ENCODE measurements around the gene STIM1. TPM values are rescaled to one million over a fixed set of nuclear protein-coding genes. Genes with fewer than 3 reads are reported as not detected.
A peak's percentile ranks its signal among the peaks of the same experiment; 100 is the strongest.
"Not testable (repeated sequence)": the region's sequence is repeated elsewhere in the genome, so short reads cannot be mapped to it uniquely, and the experiment has no call there.

Gene STIM1
- total RNA-seq, 2 experiments from 2014 or later = 62.9 to 68.5 TPM

- peak overlapping the region; percentile 97 for H3K4me3 Mint-ChIP-seq
- H3K4me1 Mint-ChIP-seq (ENCODE audit: low read depth) = peaks cover 72% of the 10 kb centered on the region
- DNase-seq = peak; percentile 32
- CTCF ChIA-PET = interaction anchor here (0.7 to 23.9 kb wide), 9 partner anchors 10 to 212 kb away, joined by 3 to 573 read pairs (median 3); no protein-coding TSS in a partner anchor
- peaks cover 4% of the 10 kb centered on the region for H3K36me3 Mint-ChIP-seq (ENCODE audit: low read depth)
- H3K9me3 Mint-ChIP-seq = peaks cover 1% of the 10 kb centered on the region
- H3K27me3 Mint-ChIP-seq (ENCODE audit: low read depth) = no peaks in the 10 kb centered on the region
- peak overlapping the region; percentile 96 for H3K27ac Mint-ChIP-seq
- intact Hi-C loops (cut with micrococcal nuclease) = loop anchor here (1.0 kb wide), 1 partner anchor 22 kb away; no protein-coding TSS in a partner anchor
Observed at GRCh38 chr11:3857628-3858027, 2.2 kb downstream of the STIM1 start.

- peak overlapping the region; percentile 64 for H3K27ac Mint-ChIP-seq
- no peaks in the 10 kb centered on the region for H3K27me3 Mint-ChIP-seq (ENCODE audit: low read depth)
- H3K9me3 Mint-ChIP-seq = peaks cover 1% of the 10 kb centered on the region
- H3K36me3 Mint-ChIP-seq (ENCODE audit: low read depth) = peaks cover 4% of the 10 kb centered on the region
- peak overlapping the region; percentile 58 for H3K4me3 Mint-ChIP-seq
- DNase-seq = peak; percentile 47
- peaks cover 66% of the 10 kb centered on the region for H3K4me1 Mint-ChIP-seq (ENCODE audit: low read depth)
- intact Hi-C loops (cut with micrococcal nuclease) = no loop called here
- CTCF ChIA-PET = interaction anchor here (0.7 to 23.9 kb wide), 10 partner anchors 8 to 210 kb away, joined by 3 to 573 read pairs (median 5); no protein-coding TSS in a partner anchor
Observed at GRCh38 chr11:3859373-3859881, 4.0 kb downstream of the STIM1 start.

DNA sequence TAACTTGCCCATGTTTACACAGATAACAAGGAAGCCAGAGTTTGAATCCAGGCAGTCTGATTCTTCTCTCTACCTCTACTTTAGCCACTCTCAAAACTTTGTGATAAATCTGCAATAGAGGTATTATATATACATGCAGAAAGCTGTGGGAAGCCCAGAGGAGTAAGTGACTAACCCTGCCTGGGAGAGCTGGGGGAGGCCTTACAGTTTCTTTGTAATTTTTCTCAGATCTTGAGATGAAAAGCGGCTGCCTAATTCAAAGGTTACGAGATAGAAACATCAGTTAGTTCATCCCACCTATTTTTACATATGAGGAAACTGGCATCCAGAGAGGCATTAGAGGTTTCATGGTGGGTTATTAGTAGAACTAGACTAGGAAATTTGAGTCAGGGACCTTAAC is 4.9 kb downstream of the STIM1 start:
- Mint-ChIP-seq H3K9me3 (peaks cover 1% of the 10 kb centered on the region), H3K36me3 (ENCODE audit: low read depth) (peaks cover 4% of the 10 kb centered on the region), H3K4me3 (peak overlapping the region; percentile 73), H3K27me3 (ENCODE audit: low read depth) (no peaks in the 10 kb centered on the region), H3K27ac (peak overlapping the region; percentile 92), H3K4me1 (ENCODE audit: low read depth) (peaks cover 73% of the 10 kb centered on the region)
- DNase-seq = peak; percentile 68
- CTCF ChIA-PET = interaction anchor here (1.4 to 23.9 kb wide), 9 partner anchors 10 to 209 kb away, joined by 3 to 573 read pairs (median 5); no protein-coding TSS in a partner anchor
- intact Hi-C loops (cut with micrococcal nuclease) = loop anchor here (1.0 kb wide), 1 partner anchor 87 kb away; no protein-coding TSS in a partner anchor

GRCh38 chr11:3860898-3861393 is 5.5 kb downstream of the STIM1 start:
- Mint-ChIP-seq H3K4me1 (ENCODE audit: low read depth) (peaks cover 79% of the 10 kb centered on the region), H3K4me3 (peak overlapping the region; percentile 73), H3K27ac (peak overlapping the region; percentile 92)
- CTCF ChIA-PET = interaction anchor here (0.6 to 2.9 kb wide), 6 partner anchors 9 to 124 kb away, joined by 3 to 21 read pairs (median 4); no protein-coding TSS in a partner anchor
- DNase-seq = peak; percentile 52
- H3K36me3 Mint-ChIP-seq (ENCODE audit: low read depth); H3K9me3 Mint-ChIP-seq; H3K27me3 Mint-ChIP-seq (ENCODE audit: low read depth): not testable (repeated sequence)
- intact Hi-C loops (cut with micrococcal nuclease) = loop anchor here (1.0 kb wide), 1 partner anchor 86 kb away; no protein-coding TSS in a partner anchor

DNA sequence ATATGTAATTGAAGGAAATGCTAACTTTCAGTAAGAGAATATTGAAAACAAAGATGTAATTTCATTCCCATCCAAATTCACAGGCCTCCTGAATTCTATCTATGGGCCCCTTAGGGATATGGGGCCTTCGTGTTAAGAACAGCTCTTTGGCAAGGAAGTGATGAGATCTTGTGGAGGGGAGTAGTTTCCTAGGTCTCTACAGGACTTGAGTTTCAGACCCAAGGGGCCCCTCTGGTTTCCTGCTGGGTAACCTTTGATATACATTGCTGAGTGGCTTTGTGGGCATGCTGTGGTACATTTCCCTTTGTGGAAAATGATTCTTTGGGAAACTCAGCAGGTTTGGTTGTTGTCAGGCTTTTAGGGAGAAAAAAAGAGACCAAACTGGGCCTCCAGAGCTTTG is 6.2 kb downstream of the STIM1 start:
- Mint-ChIP-seq H3K4me3 (peak overlapping the region; percentile 73), H3K4me1 (ENCODE audit: low read depth) (peaks cover 86% of the 10 kb centered on the region), H3K27ac (peak overlapping the region; percentile 92), H3K36me3 (ENCODE audit: low read depth) (peaks cover 4% of the 10 kb centered on the region), H3K27me3 (ENCODE audit: low read depth) (no peaks in the 10 kb centered on the region), H3K9me3 (peaks cover 1% of the 10 kb centered on the region)
- DNase-seq = peak; percentile 61
- CTCF ChIA-PET = interaction anchor here (1.4 to 1.9 kb wide), 2 partner anchors 9 to 19 kb away, joined by 3 to 5 read pairs; no protein-coding TSS in a partner anchor
- intact Hi-C loops (cut with micrococcal nuclease) = no loop called here

DNA sequence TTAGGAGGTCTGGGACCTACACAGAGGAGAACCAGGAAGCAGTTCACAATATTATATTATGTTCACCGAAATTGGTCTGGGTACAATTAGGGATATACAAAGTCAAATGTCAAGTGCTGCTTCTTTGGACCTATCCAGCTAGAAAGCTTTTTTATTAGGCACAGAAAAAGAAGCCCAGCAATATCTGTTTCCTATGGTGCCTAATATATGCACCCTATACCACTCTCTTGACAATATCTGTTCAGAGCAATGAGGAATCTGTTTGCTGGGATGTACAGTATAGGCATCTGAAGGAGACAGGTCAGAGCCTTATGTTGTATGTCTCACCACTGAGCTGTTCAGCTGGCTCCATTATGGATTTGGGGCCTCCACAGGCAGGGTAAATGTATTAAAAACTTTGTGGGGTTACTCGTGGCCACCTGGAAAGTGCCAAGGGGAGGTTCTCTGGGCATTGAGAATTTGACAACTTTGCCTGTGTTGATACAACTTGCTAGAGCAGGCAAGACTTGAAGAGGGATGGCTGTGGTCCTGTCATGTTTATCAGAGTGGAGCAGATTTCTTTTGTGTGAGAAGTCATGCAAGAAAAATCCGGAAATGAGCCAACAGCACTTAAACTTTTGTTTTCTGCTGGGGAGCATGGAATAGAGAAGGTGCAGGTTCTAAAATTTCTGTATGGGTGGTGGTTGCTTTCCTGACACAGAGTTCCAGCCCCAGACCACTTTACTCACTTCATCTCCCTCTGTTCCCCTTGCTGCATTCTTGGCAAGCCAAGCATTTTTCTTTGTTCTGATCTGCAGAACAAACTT is 10.1 kb downstream of the STIM1 start:
- intact Hi-C loops (cut with micrococcal nuclease) = loop anchor here (1.0 kb wide), 1 partner anchor 9 kb away; no protein-coding TSS in a partner anchor
- Mint-ChIP-seq H3K4me3 (peak overlapping the region; percentile 16), H3K36me3 (ENCODE audit: low read depth) (peaks cover 3% of the 10 kb centered on the region), H3K9me3 (peaks cover 1% of the 10 kb centered on the region), H3K27me3 (ENCODE audit: low read depth) (no peaks in the 10 kb centered on the region), H3K4me1 (ENCODE audit: low read depth) (peaks cover 81% of the 10 kb centered on the region), H3K27ac (peak overlapping the region; percentile 90)
- CTCF ChIA-PET = interaction anchor here (1.3 to 8.8 kb wide), 3 partner anchors 9 to 207 kb away, joined by 4 to 95 read pairs (median 26); partner anchors contain the start of gene STIM1
- DNase-seq = peak; percentile 35

DNA sequence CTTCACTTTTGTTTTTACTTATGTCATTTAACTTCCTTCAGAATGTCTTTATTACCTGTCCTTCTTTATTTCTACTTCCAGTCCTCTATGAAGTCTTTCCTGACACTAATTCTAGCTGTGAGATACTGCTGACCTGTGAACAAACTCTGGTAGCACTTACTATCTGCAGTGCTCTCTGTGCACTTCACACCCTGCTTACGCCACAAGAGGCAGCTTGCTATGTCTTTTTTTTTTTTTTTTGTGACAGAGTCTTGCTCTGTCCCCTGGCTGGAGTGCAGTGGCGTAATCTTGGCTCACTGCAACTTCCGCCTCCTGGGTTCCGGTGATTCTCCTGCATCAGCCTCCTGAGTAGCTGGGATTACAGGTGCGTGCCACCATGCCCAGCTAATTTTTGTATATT is 10.7 kb downstream of the STIM1 start:
- no peaks in the 10 kb centered on the region for H3K27me3 Mint-ChIP-seq (ENCODE audit: low read depth)
- CTCF ChIA-PET = interaction anchor here (0.8 to 8.8 kb wide), 3 partner anchors 10 to 17 kb away, joined by 3 to 95 read pairs (median 26); partner anchors contain the start of gene STIM1
- no peak for DNase-seq
- peaks cover 1% of the 10 kb centered on the region for H3K9me3 Mint-ChIP-seq
- H3K36me3 Mint-ChIP-seq (ENCODE audit: low read depth) = peaks cover 2% of the 10 kb centered on the region
- peak overlapping the region; percentile 90 for H3K27ac Mint-ChIP-seq
- intact Hi-C loops (cut with micrococcal nuclease) = no loop called here
- peaks cover 83% of the 10 kb centered on the region for H3K4me1 Mint-ChIP-seq (ENCODE audit: low read depth)
- H3K4me3 Mint-ChIP-seq = peak overlapping the region; percentile 16

DNA sequence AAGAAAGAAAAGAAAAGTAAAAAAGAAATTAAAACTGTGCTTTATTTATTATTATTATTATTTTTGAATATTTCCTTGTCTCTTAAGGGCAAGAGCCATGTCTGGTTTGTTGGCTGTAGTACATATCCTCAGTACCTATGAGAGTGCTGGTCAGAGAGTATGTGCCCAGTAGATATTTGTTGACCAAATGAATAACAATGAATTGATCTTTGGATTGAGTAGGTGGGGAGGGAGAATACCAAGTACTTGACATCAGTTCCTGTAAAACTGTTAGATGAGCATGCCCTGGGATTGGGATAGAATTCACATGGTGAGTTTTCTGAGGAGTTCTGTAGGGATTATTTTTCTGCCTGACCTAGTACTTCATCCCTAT is 11.4 kb downstream of the STIM1 start:
- Mint-ChIP-seq H3K4me1 (ENCODE audit: low read depth) (peaks cover 83% of the 10 kb centered on the region), H3K9me3 (peaks cover under 1% of the 10 kb centered on the region), H3K27me3 (ENCODE audit: low read depth) (no peaks in the 10 kb centered on the region), H3K36me3 (ENCODE audit: low read depth) (peaks cover 2% of the 10 kb centered on the region), H3K4me3 (peak overlapping the region; percentile 36), H3K27ac (peak overlapping the region; percentile 90)
- intact Hi-C loops (cut with micrococcal nuclease) = loop anchor here (1.0 kb wide), 1 partner anchor 38 kb away; no protein-coding TSS in a partner anchor
- CTCF ChIA-PET = interaction anchor here (0.8 to 8.8 kb wide), 5 partner anchors 10 to 206 kb away, joined by 3 to 95 read pairs (median 4); partner anchors contain the start of genes RHOG and STIM1
- no peak for DNase-seq

GRCh38 chr11:3867209-3868091 is 12.0 kb downstream of the STIM1 start:
- peak; percentile 70 for DNase-seq
- no peaks in the 10 kb centered on the region for H3K9me3 Mint-ChIP-seq
- H3K27ac Mint-ChIP-seq = peak overlapping the region; percentile 87
- H3K4me1 Mint-ChIP-seq (ENCODE audit: low read depth) = peaks cover 81% of the 10 kb centered on the region
- peak overlapping the region; percentile 36 for H3K4me3 Mint-ChIP-seq
- intact Hi-C loops (cut with micrococcal nuclease) = loop anchor here (1.0 kb wide), 1 partner anchor 38 kb away; no protein-coding TSS in a partner anchor
- CTCF ChIA-PET = interaction anchor here (0.6 to 8.8 kb wide), 9 partner anchors 11 to 1889 kb away, joined by 3 to 95 read pairs (median 4); partner anchors contain the start of genes RHOG and STIM1
- peaks cover 2% of the 10 kb centered on the region for H3K36me3 Mint-ChIP-seq (ENCODE audit: low read depth)
- H3K27me3 Mint-ChIP-seq (ENCODE audit: low read depth) = no peaks in the 10 kb centered on the region

GRCh38 chr11:3873712-3874349 is 18.4 kb downstream of the STIM1 start:
- H3K36me3 Mint-ChIP-seq (ENCODE audit: low read depth) = peaks cover 2% of the 10 kb centered on the region
- no peaks in the 10 kb centered on the region for H3K27me3 Mint-ChIP-seq (ENCODE audit: low read depth)
- CTCF ChIA-PET = interaction anchor here (1.2 to 2.1 kb wide), 2 partner anchors 19 to 199 kb away, joined by 5 to 15 read pairs; partner anchors contain the start of gene STIM1
- DNase-seq = no peak
- no peak overlapping the region for H3K27ac Mint-ChIP-seq
- intact Hi-C loops (cut with micrococcal nuclease) = no loop called here
- no peaks in the 10 kb centered on the region for H3K9me3 Mint-ChIP-seq
- peaks cover 79% of the 10 kb centered on the region for H3K4me1 Mint-ChIP-seq (ENCODE audit: low read depth)
- H3K4me3 Mint-ChIP-seq = no peak overlapping the region

GRCh38 chr11:3876613-3877012 is 21.1 kb downstream of the STIM1 start:
- CTCF ChIA-PET = interaction anchor here (1.5 to 1.6 kb wide), 2 partner anchors 22 to 196 kb away, joined by 3 to 5 read pairs; partner anchors contain the start of gene STIM1
- Mint-ChIP-seq H3K36me3 (ENCODE audit: low read depth) (peaks cover 5% of the 10 kb centered on the region), H3K27me3 (ENCODE audit: low read depth) (no peaks in the 10 kb centered on the region), H3K4me3 (no peak overlapping the region), H3K4me1 (ENCODE audit: low read depth) (peaks cover 82% of the 10 kb centered on the region), H3K27ac (no peak overlapping the region), H3K9me3 (no peaks in the 10 kb centered on the region)
- no peak for DNase-seq
- intact Hi-C loops (cut with micrococcal nuclease) = no loop called here

Measured in activated naive CD4-positive, alpha-beta T cell treated with anti-CD3 and anti-CD28 coated beads for 36 hours (primary cell).